HepG2 (cell line): ENCODE data around the gene ANTKMT. TPM values are rescaled to one million over a fixed set of nuclear protein-coding genes. Genes with fewer than 3 reads are reported as not detected.

Experiments
- CHD2 ChIP-seq: IDR thresholded peaks from 2 replicates; pipeline ENCODE4 v1.6.1; 2011; ENCODE audit warnings: low read depth, low read length, improper control_type of control experiment
- LCORL ChIP-seq, 2 experiments: fragments of 450-650 bp in 1 of 2; sonication (generic) in 1 of 2; formaldehyde crosslinking in 1 of 2; IDR thresholded peaks; 2 replicates each; pipeline versions ENCODE4 v1.5.0 to v1.6.1; 2017 to 2020; ENCODE audit warnings: antibody characterized with exemption in 1 of 2, missing genetic modification reagents in 1 of 2
- STAG1 ChIP-seq: sonication (generic); formaldehyde crosslinking; IDR thresholded peaks from 2 replicates; pipeline ENCODE4 v1.4.0; 2020; ENCODE audit warnings: missing genetic modification reagents
- TBP ChIP-seq: sonication (generic); formaldehyde crosslinking; IDR thresholded peaks from 2 replicates; pipeline ENCODE4 v1.5.0; 2020; ENCODE audit warnings: missing genetic modification reagents
- THAP11 ChIP-seq: IDR thresholded peaks from 2 replicates; pipeline ENCODE4 v1.6.1; 2016; ENCODE audit warnings: missing biosample characterization, missing genetic modification reagents
- ZNF317 ChIP-seq: sonication (generic); formaldehyde crosslinking; IDR thresholded peaks from 2 replicates; pipeline ENCODE4 v1.5.0; 2020; ENCODE audit warnings: mild to moderate bottlenecking, missing genetic modification reagents
- polyA plus RNA-seq, 8 experiments: library from polyadenylated mRNA; depleted of rRNA in 3 of 8; stranded (reverse) in 7 of 8; unstranded in 1 of 8; fragments of >200 nt; fragmentation: Illumina TruSeq in 4 of 8; extraction: Trizol in 4 of 8; gene quantifications; 2 replicates each; pipeline versions ENCODE4 v1.2.1 to v1.2.3, GENCODE V29; 2011 to 2016; ENCODE audit warnings: low read depth in 4 of 8, missing spikeins in 1 of 8, mixed read lengths in 1 of 8; ENCODE audit not compliant: insufficient read depth in 1 of 8
- total RNA-seq, 5 experiments: library from RNA; depleted of rRNA; stranded (reverse); fragments of >200 nt; fragmentation: Illumina TruSeq; extraction: Trizol; gene quantifications; 2 replicates each; pipeline ENCODE4 v1.2.3, GENCODE V29; 2016; ENCODE audit warnings: low read depth in 1 of 5
- TF ChIP-seq, protein P1 (sequence below): sonication (generic); formaldehyde crosslinking; IDR thresholded peaks from 2 replicates; pipeline ENCODE4 v1.4.0; 2020; ENCODE audit warnings: missing genetic modification reagents
- TF ChIP-seq, protein P2 (sequence below): sonication (generic); formaldehyde crosslinking; IDR thresholded peaks from 2 replicates; pipeline ENCODE4 v1.4.0; 2020; ENCODE audit warnings: missing genetic modification reagents, borderline replicate concordance
- TF ChIP-seq, protein P3 (sequence below): sonication (generic); formaldehyde crosslinking; IDR thresholded peaks from 2 replicates; pipeline ENCODE4 v1.4.0; 2020; ENCODE audit warnings: missing genetic modification reagents
- TF ChIP-seq, protein P4 (sequence below): sonication (generic); formaldehyde crosslinking; IDR thresholded peaks from 2 replicates; pipeline ENCODE4 v1.5.1; 2020; ENCODE audit warnings: missing genetic modification reagents, mild to moderate bottlenecking, borderline replicate concordance

Gene ANTKMT
- total and polyA plus RNA-seq, 2 of the 13 experiments (the other 11 are each of a cell fraction or from before 2014, with no cell fraction given), result 7.5 to 47.8 TPM

DNA sequence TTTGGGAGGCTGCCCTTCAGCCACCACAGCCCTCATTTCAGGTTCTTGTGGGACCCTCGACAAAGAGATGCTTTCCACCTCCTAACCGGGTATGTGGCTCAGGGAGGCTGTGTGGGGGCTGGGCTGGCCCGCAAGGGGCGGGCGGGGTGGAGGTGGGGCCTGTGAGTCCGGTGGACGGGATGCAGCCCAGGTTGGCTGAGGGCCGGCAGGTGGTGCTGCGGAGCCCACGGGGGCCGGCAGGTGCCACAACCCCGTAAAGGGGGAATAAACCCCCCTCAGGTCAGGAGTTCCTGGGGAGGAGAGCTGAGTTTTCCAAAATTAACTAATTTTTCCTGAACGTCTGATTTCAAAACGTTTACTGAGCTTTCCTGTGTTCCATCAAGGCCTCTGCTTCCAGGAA, 24.8 kb downstream of the ANTKMT start (continued):
- TF ChIP-seq, protein P1, sequence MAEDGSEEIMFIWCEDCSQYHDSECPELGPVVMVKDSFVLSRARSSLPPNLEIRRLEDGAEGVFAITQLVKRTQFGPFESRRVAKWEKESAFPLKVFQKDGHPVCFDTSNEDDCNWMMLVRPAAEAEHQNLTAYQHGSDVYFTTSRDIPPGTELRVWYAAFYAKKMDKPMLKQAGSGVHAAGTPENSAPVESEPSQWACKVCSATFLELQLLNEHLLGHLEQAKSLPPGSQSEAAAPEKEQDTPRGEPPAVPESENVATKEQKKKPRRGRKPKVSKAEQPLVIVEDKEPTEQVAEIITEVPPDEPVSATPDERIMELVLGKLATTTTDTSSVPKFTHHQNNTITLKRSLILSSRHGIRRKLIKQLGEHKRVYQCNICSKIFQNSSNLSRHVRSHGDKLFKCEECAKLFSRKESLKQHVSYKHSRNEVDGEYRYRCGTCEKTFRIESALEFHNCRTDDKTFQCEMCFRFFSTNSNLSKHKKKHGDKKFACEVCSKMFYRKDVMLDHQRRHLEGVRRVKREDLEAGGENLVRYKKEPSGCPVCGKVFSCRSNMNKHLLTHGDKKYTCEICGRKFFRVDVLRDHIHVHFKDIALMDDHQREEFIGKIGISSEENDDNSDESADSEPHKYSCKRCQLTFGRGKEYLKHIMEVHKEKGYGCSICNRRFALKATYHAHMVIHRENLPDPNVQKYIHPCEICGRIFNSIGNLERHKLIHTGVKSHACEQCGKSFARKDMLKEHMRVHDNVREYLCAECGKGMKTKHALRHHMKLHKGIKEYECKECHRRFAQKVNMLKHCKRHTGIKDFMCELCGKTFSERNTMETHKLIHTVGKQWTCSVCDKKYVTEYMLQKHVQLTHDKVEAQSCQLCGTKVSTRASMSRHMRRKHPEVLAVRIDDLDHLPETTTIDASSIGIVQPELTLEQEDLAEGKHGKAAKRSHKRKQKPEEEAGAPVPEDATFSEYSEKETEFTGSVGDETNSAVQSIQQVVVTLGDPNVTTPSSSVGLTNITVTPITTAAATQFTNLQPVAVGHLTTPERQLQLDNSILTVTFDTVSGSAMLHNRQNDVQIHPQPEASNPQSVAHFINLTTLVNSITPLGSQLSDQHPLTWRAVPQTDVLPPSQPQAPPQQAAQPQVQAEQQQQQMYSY (CRISPR knock-in tag), result peak; percentile 67
- TF ChIP-seq TBP (CRISPR knock-in tag), result no peak
- TF ChIP-seq, protein P2, sequence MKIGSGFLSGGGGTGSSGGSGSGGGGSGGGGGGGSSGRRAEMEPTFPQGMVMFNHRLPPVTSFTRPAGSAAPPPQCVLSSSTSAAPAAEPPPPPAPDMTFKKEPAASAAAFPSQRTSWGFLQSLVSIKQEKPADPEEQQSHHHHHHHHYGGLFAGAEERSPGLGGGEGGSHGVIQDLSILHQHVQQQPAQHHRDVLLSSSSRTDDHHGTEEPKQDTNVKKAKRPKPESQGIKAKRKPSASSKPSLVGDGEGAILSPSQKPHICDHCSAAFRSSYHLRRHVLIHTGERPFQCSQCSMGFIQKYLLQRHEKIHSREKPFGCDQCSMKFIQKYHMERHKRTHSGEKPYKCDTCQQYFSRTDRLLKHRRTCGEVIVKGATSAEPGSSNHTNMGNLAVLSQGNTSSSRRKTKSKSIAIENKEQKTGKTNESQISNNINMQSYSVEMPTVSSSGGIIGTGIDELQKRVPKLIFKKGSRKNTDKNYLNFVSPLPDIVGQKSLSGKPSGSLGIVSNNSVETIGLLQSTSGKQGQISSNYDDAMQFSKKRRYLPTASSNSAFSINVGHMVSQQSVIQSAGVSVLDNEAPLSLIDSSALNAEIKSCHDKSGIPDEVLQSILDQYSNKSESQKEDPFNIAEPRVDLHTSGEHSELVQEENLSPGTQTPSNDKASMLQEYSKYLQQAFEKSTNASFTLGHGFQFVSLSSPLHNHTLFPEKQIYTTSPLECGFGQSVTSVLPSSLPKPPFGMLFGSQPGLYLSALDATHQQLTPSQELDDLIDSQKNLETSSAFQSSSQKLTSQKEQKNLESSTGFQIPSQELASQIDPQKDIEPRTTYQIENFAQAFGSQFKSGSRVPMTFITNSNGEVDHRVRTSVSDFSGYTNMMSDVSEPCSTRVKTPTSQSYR (CRISPR knock-in tag), result peak; percentile 55; the same call in 1 of the 2 replicates
- TF ChIP-seq CHD2, result 0 out of 2 replicates have a peak, but pooled peaks have one; percentile 26
- TF ChIP-seq THAP11 (CRISPR knock-in tag), result no peak
- no peak for TF ChIP-seq LCORL (IDR thresholded peaks at IDR 0.05)
- TF ChIP-seq LCORL (CRISPR knock-in tag; IDR thresholded peaks at IDR 0.05), result 0 out of 2 replicates have a peak, but pooled peaks have one; percentile 14
- TF ChIP-seq, protein P3, sequence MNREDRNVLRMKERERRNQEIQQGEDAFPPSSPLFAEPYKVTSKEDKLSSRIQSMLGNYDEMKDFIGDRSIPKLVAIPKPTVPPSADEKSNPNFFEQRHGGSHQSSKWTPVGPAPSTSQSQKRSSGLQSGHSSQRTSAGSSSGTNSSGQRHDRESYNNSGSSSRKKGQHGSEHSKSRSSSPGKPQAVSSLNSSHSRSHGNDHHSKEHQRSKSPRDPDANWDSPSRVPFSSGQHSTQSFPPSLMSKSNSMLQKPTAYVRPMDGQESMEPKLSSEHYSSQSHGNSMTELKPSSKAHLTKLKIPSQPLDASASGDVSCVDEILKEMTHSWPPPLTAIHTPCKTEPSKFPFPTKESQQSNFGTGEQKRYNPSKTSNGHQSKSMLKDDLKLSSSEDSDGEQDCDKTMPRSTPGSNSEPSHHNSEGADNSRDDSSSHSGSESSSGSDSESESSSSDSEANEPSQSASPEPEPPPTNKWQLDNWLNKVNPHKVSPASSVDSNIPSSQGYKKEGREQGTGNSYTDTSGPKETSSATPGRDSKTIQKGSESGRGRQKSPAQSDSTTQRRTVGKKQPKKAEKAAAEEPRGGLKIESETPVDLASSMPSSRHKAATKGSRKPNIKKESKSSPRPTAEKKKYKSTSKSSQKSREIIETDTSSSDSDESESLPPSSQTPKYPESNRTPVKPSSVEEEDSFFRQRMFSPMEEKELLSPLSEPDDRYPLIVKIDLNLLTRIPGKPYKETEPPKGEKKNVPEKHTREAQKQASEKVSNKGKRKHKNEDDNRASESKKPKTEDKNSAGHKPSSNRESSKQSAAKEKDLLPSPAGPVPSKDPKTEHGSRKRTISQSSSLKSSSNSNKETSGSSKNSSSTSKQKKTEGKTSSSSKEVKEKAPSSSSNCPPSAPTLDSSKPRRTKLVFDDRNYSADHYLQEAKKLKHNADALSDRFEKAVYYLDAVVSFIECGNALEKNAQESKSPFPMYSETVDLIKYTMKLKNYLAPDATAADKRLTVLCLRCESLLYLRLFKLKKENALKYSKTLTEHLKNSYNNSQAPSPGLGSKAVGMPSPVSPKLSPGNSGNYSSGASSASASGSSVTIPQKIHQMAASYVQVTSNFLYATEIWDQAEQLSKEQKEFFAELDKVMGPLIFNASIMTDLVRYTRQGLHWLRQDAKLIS, result no peak
- peak; percentile 51 for TF ChIP-seq STAG1 (CRISPR knock-in tag)
- TF ChIP-seq ZNF317 (CRISPR knock-in tag), result no peak
- TF ChIP-seq, protein P4, sequence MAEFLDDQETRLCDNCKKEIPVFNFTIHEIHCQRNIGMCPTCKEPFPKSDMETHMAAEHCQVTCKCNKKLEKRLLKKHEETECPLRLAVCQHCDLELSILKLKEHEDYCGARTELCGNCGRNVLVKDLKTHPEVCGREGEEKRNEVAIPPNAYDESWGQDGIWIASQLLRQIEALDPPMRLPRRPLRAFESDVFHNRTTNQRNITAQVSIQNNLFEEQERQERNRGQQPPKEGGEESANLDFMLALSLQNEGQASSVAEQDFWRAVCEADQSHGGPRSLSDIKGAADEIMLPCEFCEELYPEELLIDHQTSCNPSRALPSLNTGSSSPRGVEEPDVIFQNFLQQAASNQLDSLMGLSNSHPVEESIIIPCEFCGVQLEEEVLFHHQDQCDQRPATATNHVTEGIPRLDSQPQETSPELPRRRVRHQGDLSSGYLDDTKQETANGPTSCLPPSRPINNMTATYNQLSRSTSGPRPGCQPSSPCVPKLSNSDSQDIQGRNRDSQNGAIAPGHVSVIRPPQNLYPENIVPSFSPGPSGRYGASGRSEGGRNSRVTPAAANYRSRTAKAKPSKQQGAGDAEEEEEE (CRISPR knock-in tag), result no peak
